HG03095 (cell line): ENCODE results near the gene WWOX.

ENCODE experiments used
- ATAC-seq: cut with Tn5 transposase; IDR thresholded peaks from one replicate; pipeline ENCODE4 v1.9.1; 2021; ENCODE audit warnings: moderate library complexity; ENCODE audit not compliant: unreplicated experiment

The WWOX gene

DNA sequence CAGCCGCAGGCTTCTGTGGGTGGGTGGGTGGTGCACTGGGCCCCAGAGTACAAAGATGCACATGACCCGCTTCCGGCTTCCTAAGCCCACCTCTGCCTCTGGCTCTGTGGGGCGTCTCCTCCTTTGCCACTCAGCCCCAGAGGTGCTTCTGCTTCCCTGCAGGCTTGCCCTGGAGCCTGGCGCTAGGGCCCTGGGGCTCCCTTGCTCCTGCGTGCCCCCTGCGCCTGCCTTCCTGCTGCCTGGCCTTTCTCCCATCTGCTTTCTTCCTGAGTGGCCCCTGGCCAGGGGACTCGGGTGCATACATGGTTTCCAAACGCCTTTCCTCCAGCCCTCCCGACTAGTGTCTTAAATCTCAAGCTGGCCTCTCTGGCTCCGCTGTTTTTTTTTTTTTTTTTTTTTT is 3.4 kb downstream of the WWOX start:
- no peak for ATAC-seq

DNA sequence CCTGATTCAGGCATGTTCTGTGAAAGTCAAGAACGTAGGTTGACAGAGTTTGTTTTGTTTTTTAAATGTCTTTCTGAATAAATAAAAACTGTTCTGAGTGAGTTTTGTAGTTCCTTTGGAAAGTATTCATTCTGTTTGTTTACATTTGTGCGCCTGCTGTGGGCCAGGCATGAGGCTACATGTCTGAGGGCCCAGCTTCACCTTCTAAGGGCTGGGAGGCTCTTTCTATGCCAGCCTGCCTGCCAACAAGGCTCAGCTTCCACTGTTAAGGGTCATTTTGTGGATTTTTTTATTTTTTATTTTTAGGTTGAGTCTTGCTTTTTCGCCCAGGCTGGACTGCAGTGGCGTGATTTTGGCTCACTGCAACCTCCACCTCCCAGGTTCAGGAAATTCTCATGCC is 6.1 kb downstream of the WWOX start:
- no peak for ATAC-seq

DNA sequence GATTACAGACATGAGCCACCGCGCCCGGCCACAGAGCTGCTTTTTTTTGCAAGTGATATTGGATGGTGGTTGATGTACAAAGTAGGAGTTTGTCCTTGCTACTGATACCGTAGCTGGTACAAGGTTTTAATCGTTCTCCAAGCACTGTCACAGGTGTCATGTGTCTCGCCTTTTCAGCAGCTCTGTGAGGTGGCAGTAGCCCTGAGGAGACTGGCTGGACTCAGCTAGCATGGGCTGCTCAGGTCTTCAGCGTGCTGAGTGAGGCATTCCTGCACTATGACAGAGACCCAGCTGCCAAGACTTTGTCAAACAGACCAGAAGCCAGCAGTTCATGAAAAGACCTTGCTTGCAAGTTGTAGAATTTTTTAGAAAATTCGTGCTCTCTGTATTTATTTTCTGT is 7.2 kb downstream of the WWOX start:
- ATAC-seq, result no peak

DNA sequence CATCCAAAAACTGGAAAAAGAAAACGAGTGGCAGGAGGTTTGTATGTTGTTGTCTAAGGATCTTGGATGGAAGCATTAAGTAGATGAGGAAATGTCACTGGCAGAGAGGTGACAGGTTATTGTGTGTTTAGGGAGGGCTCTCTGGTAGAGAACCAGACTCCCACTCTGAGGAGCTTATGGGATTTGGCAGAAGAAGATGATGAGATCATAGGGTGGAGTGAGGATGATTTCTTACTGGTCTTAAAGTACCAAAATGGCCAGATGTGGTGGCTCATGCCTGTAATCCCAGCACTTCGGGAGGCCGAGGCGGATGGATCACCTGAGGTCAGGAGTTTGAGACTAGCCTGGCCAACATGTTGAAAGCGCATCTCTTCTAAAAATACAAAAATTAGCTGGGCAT is 9.0 kb downstream of the WWOX start:
- no peak for ATAC-seq

DNA sequence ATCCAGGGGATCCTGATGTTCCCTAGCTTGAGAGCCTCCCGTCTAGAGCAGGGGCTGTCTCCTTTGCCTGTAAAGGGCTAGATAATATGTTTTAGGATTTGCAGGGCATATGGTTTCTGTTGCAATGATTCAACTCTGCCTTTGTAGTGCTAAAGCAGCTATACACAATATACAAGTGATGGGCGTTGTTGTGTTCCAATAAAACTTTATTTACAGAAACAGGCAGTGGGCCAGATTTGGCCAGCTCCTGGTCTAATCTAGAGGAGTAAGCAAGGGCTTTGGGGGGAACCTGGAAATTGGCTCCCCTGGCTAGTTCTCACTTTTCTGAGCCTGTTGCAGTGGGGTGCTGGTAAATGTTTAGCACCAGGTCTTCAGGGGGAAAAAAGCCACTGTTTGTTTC is 13.8 kb downstream of the WWOX start:
- ATAC-seq, result no peak

DNA sequence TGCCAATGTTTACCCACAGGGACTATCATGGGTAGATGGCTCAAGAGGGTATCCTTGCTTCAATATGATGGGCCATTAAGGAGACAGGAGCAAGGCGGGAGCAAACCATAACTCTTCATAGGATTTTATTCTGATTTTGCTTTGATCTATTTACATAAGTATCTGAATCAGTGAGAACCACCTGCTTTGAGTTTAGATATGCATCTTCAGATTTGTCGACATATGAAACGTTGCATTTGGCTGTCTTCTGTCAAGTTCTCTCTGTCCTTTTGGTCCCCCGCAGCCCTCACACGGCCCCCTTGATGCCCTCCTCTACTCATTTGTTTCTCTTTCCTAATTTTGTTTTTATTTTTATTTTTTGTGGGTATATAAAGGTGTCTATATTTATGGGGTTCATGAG is 16.2 kb downstream of the WWOX start:
- no peak for ATAC-seq

DNA sequence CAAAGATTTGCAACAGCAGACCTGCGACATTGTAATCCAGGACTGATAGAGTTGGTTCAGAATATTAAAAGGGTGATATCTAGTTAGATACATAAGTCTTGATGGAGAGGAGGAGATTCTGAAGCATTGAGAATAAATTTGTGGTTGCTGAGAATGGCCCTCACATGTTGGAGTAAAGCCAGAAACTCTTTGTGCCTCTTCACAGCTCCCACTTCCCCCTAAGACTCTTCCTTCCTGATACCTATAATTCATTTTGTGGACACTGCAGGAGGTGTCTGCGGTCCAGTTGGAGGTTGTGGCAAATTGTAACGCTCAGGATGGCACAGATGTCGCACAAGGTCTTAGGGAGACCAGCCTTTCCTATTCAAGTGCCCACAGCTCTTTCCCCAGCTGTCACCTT is 17.5 kb downstream of the WWOX start:
- no peak for ATAC-seq

DNA sequence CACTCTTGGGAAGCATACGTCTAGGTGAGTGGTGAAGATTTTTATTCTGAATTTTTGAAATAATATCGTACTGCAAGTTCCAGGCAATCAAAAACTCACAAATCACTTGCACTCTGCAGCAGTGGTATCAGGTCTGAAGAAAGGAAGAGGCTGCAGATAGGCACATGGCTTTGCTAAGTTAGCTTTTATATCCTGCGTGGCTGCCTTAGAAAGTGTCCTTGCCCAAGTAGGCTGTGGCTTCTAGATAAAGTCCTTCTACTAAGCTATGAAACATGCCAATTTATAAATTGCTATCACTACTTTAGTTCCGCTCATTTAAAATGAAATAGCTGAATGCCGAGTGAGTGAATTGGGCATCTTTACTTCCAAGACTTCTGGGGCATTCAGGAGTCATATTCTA is 17.9 kb downstream of the WWOX start:
- no peak for ATAC-seq

DNA sequence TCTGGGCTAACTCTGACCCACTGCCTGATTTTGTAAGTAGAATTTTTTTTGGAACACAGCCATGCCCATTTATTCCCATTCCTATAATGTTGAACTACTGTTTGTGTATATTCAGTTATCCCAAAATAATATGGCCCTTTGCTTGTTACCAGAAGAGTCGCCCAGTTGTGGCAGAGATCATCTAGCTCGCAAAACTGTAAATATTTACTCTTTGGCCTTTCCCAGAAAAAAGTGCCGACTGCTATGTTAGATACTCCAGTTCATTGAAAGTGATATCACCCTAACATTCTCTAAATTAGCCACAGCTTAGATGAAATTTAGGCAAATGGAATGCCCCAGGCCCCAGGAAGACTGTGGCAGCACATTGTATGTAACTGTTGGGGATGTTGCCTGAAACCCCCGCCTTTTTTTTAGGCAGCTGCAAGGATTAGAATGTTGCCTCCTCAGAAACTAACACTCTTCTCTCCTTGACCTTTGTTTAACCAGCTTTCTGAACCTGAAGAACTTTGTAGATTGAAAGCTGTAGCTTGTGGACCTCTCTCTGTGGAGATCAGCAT is 19.1 kb downstream of the WWOX start:
- no peak for ATAC-seq

DNA sequence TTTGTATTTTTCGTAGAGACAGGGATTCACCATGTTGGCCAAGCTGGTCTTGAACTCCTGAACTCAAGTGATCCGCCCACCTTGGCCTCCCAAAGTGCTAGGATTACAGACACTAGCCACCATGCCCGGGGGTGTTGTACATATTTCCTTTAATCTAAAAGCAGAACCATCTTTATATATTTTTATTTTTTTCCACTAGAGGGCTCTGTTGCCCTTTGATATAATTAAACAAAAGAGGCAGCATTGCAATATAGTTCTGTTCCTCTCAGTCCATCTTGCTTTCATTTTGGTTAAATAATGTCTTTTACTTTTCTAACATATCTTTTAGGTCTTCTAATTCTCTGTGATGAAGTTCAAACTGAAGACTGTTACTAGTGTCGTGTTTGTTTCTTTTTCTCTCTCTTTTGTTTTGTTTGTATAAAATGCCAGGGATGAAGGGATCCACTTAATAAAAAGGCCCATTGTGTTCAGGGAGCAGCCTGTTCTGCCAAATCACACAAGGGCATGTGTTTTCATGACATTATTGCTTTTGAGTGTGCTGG is 23.4 kb downstream of the WWOX start:
- no peak for ATAC-seq

DNA sequence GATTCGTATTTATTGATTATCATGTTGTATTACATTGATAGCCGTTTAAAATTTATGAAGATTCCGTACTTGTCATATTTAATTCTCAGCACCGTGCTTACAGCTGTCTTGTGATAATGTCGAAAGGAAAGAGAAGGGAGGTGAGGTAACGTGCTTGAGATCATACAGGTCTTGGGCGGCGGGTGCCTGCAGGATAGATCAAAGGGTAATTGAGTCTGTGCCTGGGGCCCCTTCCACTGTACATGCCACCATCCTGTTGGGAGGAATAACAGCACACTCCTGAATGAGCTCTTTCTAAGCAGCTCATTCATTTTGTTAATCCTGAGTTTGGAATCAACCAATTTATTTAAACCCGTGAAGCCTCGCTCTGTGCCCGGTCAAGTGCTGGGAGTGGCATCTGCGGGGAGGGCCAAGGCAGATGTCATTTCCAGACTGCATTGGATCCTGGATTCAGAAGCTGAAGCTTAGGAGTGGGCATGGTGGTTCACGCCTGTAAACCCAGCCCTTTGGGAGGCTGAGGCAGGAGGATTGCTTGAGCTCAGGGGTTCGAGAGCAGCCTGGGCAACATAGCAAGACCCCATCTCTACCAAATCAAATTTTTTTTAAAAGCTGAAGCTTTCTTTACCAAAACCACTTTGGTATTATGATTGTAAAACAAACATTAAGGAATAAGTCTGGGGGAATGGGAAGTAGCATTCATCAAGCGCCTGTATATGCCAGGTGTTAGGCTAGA is 25.8 kb downstream of the WWOX start:
- no peak for ATAC-seq

DNA sequence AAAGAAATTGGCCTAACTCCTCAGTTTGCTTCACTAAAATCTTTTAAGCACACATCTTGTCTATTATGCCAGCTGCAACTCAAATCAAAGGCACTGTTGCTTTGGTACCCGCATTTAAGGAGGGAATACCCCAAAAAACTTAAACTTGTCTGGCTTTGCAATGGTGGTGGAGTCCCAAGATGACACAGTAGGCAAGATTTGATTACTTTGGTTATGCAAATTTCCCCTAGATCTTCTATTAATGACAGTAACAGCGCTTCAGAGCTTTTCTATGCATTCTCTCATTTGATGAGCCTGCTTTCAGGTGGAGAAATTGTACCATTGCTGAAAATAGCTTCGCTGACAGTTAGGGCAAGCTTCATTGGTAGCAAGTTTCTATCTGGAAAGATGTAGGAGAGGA is 27.2 kb downstream of the WWOX start:
- ATAC-seq, result no peak

DNA sequence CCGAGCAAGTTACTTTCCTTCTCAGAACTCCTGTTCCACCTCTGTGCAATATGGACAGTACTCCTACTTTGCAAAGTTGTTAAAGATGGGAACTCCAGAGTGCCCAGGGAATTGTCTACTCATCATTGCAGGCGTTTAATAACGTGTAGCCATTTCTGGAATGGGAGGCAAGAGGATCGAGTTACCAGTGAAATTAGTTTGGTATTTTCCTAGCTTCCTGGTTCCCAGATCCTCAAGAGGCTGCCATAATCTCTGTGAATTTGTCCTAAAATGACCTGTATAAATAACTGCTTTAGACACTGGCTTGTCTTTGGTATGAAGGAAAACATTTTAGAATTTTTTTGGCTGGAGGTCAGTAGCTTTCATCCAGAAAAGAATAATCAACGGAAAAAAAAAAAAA is 27.7 kb downstream of the WWOX start:
- ATAC-seq, result no peak

DNA sequence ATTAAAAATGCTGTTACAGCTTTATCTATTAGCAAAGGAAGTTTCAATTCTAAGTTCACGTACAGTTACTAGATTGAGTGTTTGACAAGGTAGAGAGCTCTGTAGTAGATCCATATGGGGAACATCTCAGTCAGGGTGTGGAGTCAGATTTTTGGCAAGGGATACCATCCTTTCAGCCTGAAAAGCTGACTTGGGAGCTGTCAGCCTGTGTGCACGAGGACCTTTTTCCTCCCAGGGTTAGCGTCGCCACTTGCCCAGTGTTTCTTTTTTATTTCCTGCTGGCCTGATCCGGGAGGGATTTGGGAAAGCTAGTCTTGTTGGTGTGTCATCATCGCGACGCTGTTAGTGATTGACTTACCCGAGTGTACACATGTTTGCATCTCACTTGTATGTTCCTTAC is 29.5 kb downstream of the WWOX start:
- no peak for ATAC-seq

DNA sequence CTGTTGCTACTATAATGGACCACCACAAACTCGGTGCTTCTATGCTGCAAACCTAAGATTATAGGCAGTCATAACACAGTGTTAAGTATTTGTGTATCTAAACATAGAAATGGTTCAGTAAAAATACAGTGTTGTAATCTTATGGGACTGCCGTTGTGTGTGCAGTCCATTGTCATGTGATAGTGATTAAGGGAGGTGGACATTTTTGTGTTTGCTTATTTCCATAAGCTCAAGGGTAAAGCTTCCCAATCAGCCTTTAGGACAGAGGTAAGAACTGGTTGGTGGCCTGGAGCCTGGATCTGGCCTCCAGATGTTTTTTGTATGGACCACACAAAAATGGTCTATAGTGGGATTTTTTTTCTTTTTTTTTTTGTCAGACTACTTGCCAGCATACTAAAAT is 29.9 kb downstream of the WWOX start:
- ATAC-seq, result no peak

DNA sequence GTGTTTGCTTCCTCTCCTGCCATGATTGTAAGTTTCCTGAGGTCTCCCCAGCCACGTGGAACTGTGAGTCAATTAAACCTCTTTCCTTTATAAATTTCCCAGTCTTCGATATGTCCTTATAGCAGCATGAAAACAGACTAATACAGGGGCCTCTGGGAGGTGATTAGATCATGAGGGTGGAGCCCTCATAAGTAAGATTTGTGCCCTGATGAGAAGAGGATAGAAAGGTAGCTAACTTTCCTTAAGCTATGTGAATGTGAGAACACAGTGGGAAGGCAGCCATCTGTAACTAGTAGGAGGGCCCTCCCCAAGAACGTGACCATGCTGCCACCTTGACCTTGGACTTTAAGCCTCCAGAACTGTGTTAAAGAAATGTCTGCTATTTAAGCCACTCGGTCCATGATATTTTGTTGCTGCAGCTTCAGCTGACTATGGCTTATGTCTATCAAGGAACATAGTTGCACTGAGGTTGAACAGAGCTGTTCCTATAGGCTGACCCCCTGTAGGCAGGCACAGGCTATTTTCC is 30.7 kb downstream of the WWOX start:
- ATAC-seq, result no peak

DNA sequence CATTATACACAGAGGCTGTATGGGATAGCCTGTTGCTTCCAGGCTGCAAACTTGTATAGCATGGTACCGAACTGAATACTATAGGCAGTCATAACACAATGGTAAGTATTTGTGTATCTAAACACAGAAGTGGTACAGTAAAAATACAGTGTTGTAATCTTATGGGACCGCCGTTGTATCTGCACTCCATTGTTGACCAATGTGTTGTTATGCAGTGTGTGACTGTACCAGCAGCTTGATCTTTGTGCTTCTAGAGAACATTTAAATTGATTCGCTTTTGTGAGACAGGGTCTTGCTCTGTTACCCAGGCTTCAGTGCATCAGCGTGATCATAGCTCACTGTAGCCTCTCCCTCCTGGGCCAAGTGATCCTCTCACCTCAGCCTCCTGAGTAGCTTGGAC is 31.5 kb downstream of the WWOX start:
- ATAC-seq, result no peak

DNA sequence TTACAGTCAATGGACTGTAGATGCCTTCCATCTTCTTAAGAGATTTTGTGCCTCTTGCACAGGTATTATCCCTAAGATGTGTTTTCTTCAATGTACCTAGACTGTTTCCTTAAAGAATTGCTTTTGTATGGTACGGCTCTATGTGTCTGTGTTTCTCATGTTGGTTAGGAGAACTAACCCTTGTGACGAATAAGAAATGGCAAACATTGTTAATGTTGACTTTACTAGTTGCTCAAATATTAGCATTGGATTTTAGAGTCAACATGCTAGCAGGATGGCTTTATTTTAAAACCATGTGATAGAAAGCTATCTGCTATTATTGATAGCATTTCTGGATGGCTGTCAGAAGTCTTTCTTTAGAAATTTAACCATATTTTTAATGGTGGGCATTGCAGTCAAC is 34.5 kb downstream of the WWOX start:
- no peak for ATAC-seq

DNA sequence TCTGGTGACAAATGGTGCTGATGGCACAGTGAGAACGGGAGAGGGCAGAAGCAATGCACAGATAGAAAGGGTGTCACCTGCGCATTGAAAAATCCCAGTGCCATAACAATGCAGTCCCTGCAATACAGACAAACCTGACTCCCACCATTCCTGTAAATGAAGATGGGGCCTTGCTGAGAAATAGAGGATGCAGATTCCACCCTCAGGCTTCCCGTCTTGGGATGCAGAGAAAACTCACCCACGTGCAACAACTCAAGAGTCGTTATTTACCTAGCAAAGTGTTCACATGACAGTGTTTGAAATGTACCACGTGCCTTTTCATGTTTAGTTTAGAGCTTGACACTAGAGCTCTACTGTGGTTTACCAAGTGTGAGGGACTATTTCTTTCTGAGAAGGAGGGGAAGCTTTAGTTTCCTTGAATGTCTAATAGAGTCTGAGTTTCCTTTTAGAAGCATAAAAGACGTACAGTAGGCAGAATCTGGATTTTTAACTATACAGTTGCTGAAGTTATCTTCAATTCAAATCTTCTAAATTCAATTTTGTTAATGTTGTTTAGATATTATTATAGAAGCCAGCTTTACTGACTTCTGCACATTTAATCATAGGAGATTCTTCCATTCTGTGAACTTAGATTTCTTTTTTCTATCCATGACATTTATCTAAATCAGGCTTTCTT is 35.6 kb downstream of the WWOX start:
- no peak for ATAC-seq

DNA sequence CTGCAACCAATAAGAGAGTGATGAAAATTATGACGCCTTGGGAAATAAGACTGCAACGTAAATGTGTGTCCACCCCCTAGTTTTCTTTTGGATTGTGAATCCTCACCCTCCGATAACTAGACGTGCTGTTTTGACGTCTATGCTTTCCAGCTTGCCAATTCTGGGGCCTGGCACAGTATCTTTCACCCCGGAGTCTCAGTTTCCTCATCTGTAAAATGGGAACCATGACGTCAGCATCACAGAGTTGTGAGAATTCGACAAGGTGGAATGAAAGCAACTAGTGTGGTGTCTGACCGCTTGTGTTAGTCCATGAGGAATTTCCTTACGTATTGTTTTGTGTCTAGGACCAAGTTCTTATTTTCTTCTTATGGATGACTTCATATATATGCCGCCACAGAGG is 37.7 kb downstream of the WWOX start:
- ATAC-seq, result no peak

DNA sequence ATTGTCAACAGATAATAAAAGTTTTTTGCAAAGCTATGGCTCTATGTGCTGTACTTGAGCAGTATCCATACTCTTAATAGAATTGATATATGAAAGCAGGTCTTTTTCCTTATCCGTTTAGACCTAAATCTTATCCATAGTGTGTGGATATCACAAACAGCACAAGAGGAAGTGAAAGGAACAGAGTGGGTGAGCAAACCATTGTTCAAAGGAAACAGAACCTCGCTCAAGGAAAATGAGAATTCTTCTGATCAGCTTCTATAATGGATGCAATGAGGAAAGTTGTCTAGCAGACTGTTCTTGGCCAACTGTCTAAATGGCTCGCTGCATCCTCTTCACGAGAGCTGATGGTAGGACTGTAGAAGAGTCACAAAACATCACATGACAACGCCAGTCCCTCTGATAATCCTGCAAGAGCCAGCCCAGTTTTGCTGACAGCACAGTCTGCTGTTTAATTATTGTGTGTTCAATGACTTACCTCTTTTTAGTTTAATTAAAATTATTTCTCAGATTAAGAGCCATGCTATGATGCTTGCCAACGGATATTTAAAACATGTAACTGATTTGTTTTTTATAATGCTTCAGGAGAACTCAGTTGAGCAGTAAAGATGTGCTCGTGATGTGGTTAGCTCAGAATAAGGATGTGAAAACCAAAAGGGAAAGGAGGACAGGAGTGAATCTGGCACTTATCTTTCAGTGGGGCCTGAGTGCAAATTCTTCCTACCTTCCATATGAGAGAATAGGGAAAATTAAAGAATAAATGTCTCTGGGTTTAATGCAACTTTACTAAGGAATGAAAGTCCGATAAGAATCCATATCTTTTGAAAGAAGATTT is 38.5 kb downstream of the WWOX start:
- no peak for ATAC-seq
